ENCODE results near the gene KLHL9. TPM values are rescaled to one million over a fixed set of nuclear protein-coding genes. Genes with fewer than 3 reads are reported as not detected.

The KLHL9 gene
- total RNA-seq, 1 donor: 38.4 TPM

GRCh38 chr9:21333226-21333625 lies 2.0 kb downstream of the KLHL9 start:
- H3K36me3 ChIP-seq (ENCODE audit: insufficient read depth, low read length): peaks cover 16% of the 10 kb centered on the region
- peaks cover 44% of the 10 kb centered on the region for H4K20me1 ChIP-seq (ENCODE audit: insufficient read depth, low read length)
- H3K4me1 ChIP-seq (ENCODE audit: insufficient read depth, low read length): peaks cover 43% of the 10 kb centered on the region

GRCh38 chr9:21331676-21332402 lies 3.4 kb downstream of the KLHL9 start:
- Histone ChIP-seq H3K4me1 (ENCODE audit: insufficient read depth, low read length) (peaks cover 43% of the 10 kb centered on the region), H3K27me3 (ENCODE audit: insufficient read depth, low read length) (no peaks in the 10 kb centered on the region), H3K27ac (ENCODE audit: low read depth, low read length) (peak overlapping the region; percentile 13), H3K36me3 (ENCODE audit: insufficient read depth, low read length) (peaks cover 16% of the 10 kb centered on the region), H2AFZ (ENCODE audit: low read length) (no peak overlapping the region), H3K79me2 (ENCODE audit: insufficient read depth, low read length) (peaks cover 80% of the 10 kb centered on the region), H4K20me1 (ENCODE audit: insufficient read depth, low read length) (peaks cover 47% of the 10 kb centered on the region), H3K9me3 (ENCODE audit: low read depth, low read length) (no peaks in the 10 kb centered on the region), H3K4me3 (ENCODE audit: insufficient read depth, low read length) (peak overlapping the region; percentile 25), H3K4me2 (ENCODE audit: insufficient read depth, low read length) (peak overlapping the region; percentile 93)
- peak; percentile 31 for DNase-seq (ENCODE audit: insufficient read length, low spot score, missing footprints)
- no peak for TF ChIP-seq CTCF (IDR thresholded peaks at IDR 0.05; ENCODE audit: extremely low read depth, low read depth, low read length)

More at GRCh38 chr9:21333226-21333625, 2.0 kb downstream of the KLHL9 start:
- Histone ChIP-seq H3K27ac (ENCODE audit: low read depth, low read length) (no peak overlapping the region), H2AFZ (ENCODE audit: low read length) (no peak overlapping the region), H3K4me2 (ENCODE audit: insufficient read depth, low read length) (peak overlapping the region; percentile 93), H3K4me3 (ENCODE audit: insufficient read depth, low read length) (peak overlapping the region; percentile 91), H3K79me2 (ENCODE audit: insufficient read depth, low read length) (peaks cover 68% of the 10 kb centered on the region), H3K9me3 (ENCODE audit: low read depth, low read length) (no peaks in the 10 kb centered on the region), H3K27me3 (ENCODE audit: insufficient read depth, low read length) (no peaks in the 10 kb centered on the region)
- DNase-seq (ENCODE audit: insufficient read length, low spot score, missing footprints): no peak
- TF ChIP-seq CTCF (IDR thresholded peaks at IDR 0.05; ENCODE audit: extremely low read depth, low read depth, low read length): no peak

GRCh38 chr9:21326526-21327139 lies 8.6 kb downstream of the KLHL9 start:
- no peaks in the 10 kb centered on the region for H3K9me3 ChIP-seq (ENCODE audit: low read depth, low read length)
- peaks cover 34% of the 10 kb centered on the region for H4K20me1 ChIP-seq (ENCODE audit: insufficient read depth, low read length)
- H3K36me3 ChIP-seq (ENCODE audit: insufficient read depth, low read length): peaks cover 18% of the 10 kb centered on the region
- no peak overlapping the region for H3K27ac ChIP-seq (ENCODE audit: low read depth, low read length)
- no peak overlapping the region for H3K4me3 ChIP-seq (ENCODE audit: insufficient read depth, low read length)
- no peaks in the 10 kb centered on the region for H3K27me3 ChIP-seq (ENCODE audit: insufficient read depth, low read length)
- no peak overlapping the region for H2AFZ ChIP-seq (ENCODE audit: low read length)
- TF ChIP-seq CTCF (IDR thresholded peaks at IDR 0.05; ENCODE audit: extremely low read depth, low read depth, low read length): peak; percentile 63
- no peak overlapping the region for H3K4me2 ChIP-seq (ENCODE audit: insufficient read depth, low read length)
- no peak for DNase-seq (ENCODE audit: insufficient read length, low spot score, missing footprints)
- peaks cover 64% of the 10 kb centered on the region for H3K79me2 ChIP-seq (ENCODE audit: insufficient read depth, low read length)
- peaks cover 13% of the 10 kb centered on the region for H3K4me1 ChIP-seq (ENCODE audit: insufficient read depth, low read length)

GRCh38 chr9:21324047-21324446 lies 11.2 kb downstream of the KLHL9 start:
- no peaks in the 10 kb centered on the region for H3K27me3 ChIP-seq (ENCODE audit: insufficient read depth, low read length)
- no peak overlapping the region for H3K27ac ChIP-seq (ENCODE audit: low read depth, low read length)
- TF ChIP-seq CTCF (IDR thresholded peaks at IDR 0.05; ENCODE audit: extremely low read depth, low read depth, low read length): no peak
- H3K4me3 ChIP-seq (ENCODE audit: insufficient read depth, low read length): no peak overlapping the region
- H3K9me3 ChIP-seq (ENCODE audit: low read depth, low read length): no peaks in the 10 kb centered on the region
- peaks cover 16% of the 10 kb centered on the region for H4K20me1 ChIP-seq (ENCODE audit: insufficient read depth, low read length)
- no peak overlapping the region for H3K4me2 ChIP-seq (ENCODE audit: insufficient read depth, low read length)
- no peaks in the 10 kb centered on the region for H3K4me1 ChIP-seq (ENCODE audit: insufficient read depth, low read length)
- DNase-seq (ENCODE audit: insufficient read length, low spot score, missing footprints): no peak
- peaks cover 18% of the 10 kb centered on the region for H3K36me3 ChIP-seq (ENCODE audit: insufficient read depth, low read length)
- H3K79me2 ChIP-seq (ENCODE audit: insufficient read depth, low read length): peaks cover 41% of the 10 kb centered on the region
- no peak overlapping the region for H2AFZ ChIP-seq (ENCODE audit: low read length)
